GM12874 (cell line): ENCODE measurements around the gene DNAJC18.

Experiments used
- TF ChIP-seq, protein P1 (sequence below): IDR thresholded peaks from 2 replicates; pipeline ENCODE4 v1.5.1; 2011; ENCODE audit warnings: low read depth, mild to moderate bottlenecking, control low read depth, low read length, moderate library complexity; ENCODE audit not compliant: insufficient read depth

The DNAJC18 gene

GRCh38 chr5:139439013-139439903, at the start of gene DNAJC18:
Gene DNAJC18, minus strand, starts transcription at chr5:139439525. Its CDS starts 80 bp downstream, at chr5:139439445.
- TF ChIP-seq, protein P1, sequence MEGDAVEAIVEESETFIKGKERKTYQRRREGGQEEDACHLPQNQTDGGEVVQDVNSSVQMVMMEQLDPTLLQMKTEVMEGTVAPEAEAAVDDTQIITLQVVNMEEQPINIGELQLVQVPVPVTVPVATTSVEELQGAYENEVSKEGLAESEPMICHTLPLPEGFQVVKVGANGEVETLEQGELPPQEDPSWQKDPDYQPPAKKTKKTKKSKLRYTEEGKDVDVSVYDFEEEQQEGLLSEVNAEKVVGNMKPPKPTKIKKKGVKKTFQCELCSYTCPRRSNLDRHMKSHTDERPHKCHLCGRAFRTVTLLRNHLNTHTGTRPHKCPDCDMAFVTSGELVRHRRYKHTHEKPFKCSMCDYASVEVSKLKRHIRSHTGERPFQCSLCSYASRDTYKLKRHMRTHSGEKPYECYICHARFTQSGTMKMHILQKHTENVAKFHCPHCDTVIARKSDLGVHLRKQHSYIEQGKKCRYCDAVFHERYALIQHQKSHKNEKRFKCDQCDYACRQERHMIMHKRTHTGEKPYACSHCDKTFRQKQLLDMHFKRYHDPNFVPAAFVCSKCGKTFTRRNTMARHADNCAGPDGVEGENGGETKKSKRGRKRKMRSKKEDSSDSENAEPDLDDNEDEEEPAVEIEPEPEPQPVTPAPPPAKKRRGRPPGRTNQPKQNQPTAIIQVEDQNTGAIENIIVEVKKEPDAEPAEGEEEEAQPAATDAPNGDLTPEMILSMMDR, result no peak

- TF ChIP-seq, protein P1, result no peak
Observed at GRCh38 chr5:139488260-139488659, 48.9 kb upstream of the DNAJC18 start.

DNA sequence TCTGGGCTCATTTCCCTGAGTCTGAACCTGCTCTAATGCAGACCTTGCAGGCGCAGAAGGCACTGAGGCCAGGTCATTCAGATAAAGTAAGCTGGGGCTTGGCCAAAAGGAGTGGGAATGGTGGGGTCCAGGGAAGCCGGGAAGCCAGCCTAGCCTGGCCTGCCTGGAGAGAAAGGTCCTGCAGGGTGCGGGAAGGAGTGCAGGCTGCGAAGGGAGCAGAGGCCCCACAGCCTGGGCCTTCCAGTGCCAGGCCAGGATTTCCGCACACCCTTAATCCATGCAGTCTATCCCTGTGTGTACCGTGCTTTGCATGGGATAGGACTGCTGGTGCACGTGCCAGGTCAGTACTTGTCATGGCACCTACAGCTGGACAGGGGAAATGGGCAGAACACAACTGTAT, 46.9 kb upstream of the DNAJC18 start:
- TF ChIP-seq, protein P1, result no peak

GRCh38 chr5:139482050-139482889, 42.9 kb upstream of the DNAJC18 start, which contains the start of gene STING1:
Gene STING1, minus strand, starts transcription at chr5:139482758. Its CDS starts 1,054 bp downstream, at chr5:139481704.
- TF ChIP-seq, protein P1, result no peak

DNA sequence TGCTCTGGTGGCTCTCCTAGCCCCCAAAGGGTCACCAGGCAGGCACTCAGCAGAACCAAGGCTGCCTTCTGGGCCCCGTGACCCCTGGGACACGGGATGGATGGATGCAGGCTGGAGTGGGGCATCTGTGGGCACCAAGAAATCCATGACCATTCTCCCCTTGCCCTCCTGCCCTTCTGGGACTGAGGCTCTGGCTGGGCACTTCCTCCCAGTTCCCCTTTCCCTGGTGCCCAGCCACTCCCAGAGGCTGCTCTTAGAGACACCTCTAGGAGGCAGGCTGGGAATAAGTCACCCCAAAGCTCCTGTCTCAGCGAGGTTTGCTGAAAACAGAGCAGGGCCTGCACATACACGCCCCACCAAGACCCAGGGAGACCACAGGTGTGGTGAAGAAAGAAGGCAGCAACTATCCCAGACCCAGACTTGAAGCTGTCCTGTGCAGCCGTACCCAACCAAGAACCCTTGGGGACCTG, 42.3 kb upstream of the DNAJC18 start:
- TF ChIP-seq, protein P1, result peak; percentile 20; the same call in 1 of the 2 replicates

DNA sequence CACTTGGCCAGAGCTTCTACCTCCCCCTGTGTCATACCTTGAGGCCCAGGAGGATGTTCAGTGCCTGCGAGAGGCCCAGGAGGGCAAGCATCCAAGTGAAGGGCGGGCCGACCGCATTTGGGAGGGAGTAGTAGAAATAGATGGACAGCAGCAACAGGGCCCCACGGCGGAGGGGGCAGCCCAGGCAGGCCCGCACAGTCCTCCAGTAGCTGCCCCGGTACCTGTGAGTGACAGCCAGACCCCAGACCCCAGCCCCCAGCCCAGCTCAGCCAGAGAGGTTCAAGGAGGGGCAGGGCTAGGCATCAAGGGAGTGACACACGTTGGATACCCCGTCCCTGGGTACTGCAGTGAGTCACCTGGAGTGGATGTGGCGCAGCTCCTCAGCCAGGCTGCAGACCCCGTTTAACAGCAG, 41.8 kb upstream of the DNAJC18 start:
- TF ChIP-seq, protein P1, result no peak
